ENCODE data around the gene CSK. TPM values are rescaled to one million over a fixed set of nuclear protein-coding genes. Genes with fewer than 3 reads are reported as not detected.

The CSK gene
- total and polyA plus RNA-seq, 2 donors (not counting 1 experiment from before 2014, with no cell fraction given) = 325 to 651 TPM

GRCh38 chr15:74792227-74793016 is 10.5 kb downstream of the CSK start:
- ChIA-PET POLR2A (interaction anchor here (15.8 kb wide), 1 partner anchor 15 kb away, joined by 572 read pairs; the partner anchor contains the start of gene CSK), CTCF (interaction anchor here (0.5 to 37.1 kb wide), 9 partner anchors 2 to 253 kb away, joined by 3 to 2548 read pairs (median 4); partner anchors contain the start of genes CSK and LMAN1L)
- peak overlapping the region; percentile 90 for H3K27ac Mint-ChIP-seq
- peaks cover 91% of the 10 kb centered on the region for H3K4me1 Mint-ChIP-seq
- H3K36me3 ChIP-seq (replicated peaks in 1 of 2; ENCODE audit: control extremely low read depth in 1 of 2, control insufficient read depth in 1 of 2, extremely low read depth in 1 of 2, insufficient read depth in 2 of 2, low read length in 1 of 2) = peaks cover 0 to 55% of the 10 kb centered on the region in 2 experiments
- DNase-seq = no peak
- peaks cover 83 to 99% of the 10 kb centered on the region in 2 donors for H3K4me1 ChIP-seq (ENCODE audit: control insufficient read depth in 2 of 2, insufficient read depth in 2 of 2, low read length in 2 of 2)
- H3K4me2 ChIP-seq (replicated peaks; ENCODE audit: low read depth, low read length, poor library complexity, severe bottlenecking) = peak overlapping the region; percentile 91
- peak overlapping the region in 3 of 5 experiments; percentile 22 to 81 (median 34) for H3K4me3 ChIP-seq (ENCODE audit: control extremely low read depth in 1 of 5, extremely low read depth in 1 of 5, insufficient read depth in 1 of 5, low read depth in 2 of 5, low read length in 4 of 5)
- H4K20me1 ChIP-seq (ENCODE audit: control insufficient read depth, insufficient read depth, low read length, poor library complexity, severe bottlenecking) = peaks cover 67% of the 10 kb centered on the region
- no peaks in the 10 kb centered on the region for H3K9me3 Mint-ChIP-seq (ENCODE audit: insufficient read depth)
- TF ChIP-seq CTCF (IDR thresholded peaks at IDR 0.05) = no peak
- TF ChIP-seq EZH2 (IDR thresholded peaks at IDR 0.05; ENCODE audit: borderline replicate concordance, insufficient read depth, low read depth, low read length, poor library complexity, severe bottlenecking) = no peak
- intact Hi-C loops (cut with micrococcal nuclease) = no loop called here
- H3K9me3 ChIP-seq (ENCODE audit: control extremely low read depth in 1 of 3, control insufficient read depth in 2 of 3, insufficient read depth in 1 of 3, low read length in 2 of 3) = no peaks in the 10 kb centered on the region
- no peak overlapping the region for H2AFZ ChIP-seq (ENCODE audit: insufficient read depth, low read depth, low read length, poor library complexity, severe bottlenecking)
- WGBS (ENCODE audit: insufficient coverage) = 29% methylated on average over 7 of the region's 12 CpGs
- H3K27me3 Mint-ChIP-seq = no peaks in the 10 kb centered on the region
- H3K79me2 ChIP-seq (ENCODE audit: control insufficient read depth, insufficient read depth, low read length) = peaks cover 82% of the 10 kb centered on the region
- H3K27me3 ChIP-seq (replicated peaks in 1 of 4; ENCODE audit: control extremely low read depth in 1 of 4, control insufficient read depth in 3 of 4, insufficient read depth in 4 of 4, low read length in 3 of 4) = no peaks in the 10 kb centered on the region
- H3K27ac ChIP-seq (ENCODE audit: low read length in 2 of 2) = peak overlapping the region; percentile 90 to 93
- H3K4me3 Mint-ChIP-seq = peak overlapping the region; percentile 93
- no peak for ATAC-seq (ENCODE audit: low read depth)
- H3K9ac ChIP-seq (ENCODE audit: low read length) = peak overlapping the region; percentile 68

All from B cell (primary cell).